ENCODE results near the gene GIMAP5.

DNA sequence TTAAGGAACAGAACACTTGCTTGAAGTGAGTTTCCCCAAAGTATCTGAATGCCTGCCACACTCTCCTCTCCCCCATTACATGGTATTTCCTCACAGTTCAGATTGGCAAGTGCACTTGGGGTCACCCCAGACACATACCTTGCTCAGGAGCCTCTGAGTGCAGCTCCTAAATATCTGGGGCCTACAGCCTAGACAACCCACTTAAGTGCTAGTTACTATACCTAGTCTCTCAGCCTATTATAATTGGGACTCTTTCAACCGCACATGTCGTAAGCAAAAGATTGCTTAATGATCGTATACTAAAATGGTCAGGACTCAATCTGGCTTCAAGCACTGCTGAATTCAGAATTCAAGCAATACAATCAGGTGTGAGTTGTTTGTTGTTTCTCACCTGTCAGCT is 43.1 kb downstream of the GIMAP5 start:
- TF ChIP-seq, protein P1, sequence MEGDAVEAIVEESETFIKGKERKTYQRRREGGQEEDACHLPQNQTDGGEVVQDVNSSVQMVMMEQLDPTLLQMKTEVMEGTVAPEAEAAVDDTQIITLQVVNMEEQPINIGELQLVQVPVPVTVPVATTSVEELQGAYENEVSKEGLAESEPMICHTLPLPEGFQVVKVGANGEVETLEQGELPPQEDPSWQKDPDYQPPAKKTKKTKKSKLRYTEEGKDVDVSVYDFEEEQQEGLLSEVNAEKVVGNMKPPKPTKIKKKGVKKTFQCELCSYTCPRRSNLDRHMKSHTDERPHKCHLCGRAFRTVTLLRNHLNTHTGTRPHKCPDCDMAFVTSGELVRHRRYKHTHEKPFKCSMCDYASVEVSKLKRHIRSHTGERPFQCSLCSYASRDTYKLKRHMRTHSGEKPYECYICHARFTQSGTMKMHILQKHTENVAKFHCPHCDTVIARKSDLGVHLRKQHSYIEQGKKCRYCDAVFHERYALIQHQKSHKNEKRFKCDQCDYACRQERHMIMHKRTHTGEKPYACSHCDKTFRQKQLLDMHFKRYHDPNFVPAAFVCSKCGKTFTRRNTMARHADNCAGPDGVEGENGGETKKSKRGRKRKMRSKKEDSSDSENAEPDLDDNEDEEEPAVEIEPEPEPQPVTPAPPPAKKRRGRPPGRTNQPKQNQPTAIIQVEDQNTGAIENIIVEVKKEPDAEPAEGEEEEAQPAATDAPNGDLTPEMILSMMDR (IDR thresholded peaks at IDR 0.05; ENCODE audit: low read depth, low read length, poor library complexity, severe bottlenecking): no peak
- TF ChIP-seq EZH2phosphoT487 (IDR thresholded peaks at IDR 0.05; ENCODE audit: borderline replicate concordance, low read length): no peak
